ENCODE measurements around the gene SRSF7.

- TF ChIP-seq CTCF (IDR thresholded peaks at IDR 0.05; ENCODE audit: extremely low read depth in 1 of 2, insufficient read depth in 1 of 2, low read depth in 1 of 2, low read length in 2 of 2) = peak; percentile 12 to 29
- TF ChIP-seq POLR2AphosphoS5 (IDR thresholded peaks at IDR 0.05; ENCODE audit: insufficient read depth, low read depth, low read length) = no peak
- TF ChIP-seq POLR2A (IDR thresholded peaks at IDR 0.05; ENCODE audit: low read depth, low read length) = peak; percentile 13
- TF ChIP-seq EZH2 (IDR thresholded peaks at IDR 0.05; ENCODE audit: borderline replicate concordance, low read depth, low read length, severe bottlenecking) = no peak
- TF ChIP-seq, protein P1, sequence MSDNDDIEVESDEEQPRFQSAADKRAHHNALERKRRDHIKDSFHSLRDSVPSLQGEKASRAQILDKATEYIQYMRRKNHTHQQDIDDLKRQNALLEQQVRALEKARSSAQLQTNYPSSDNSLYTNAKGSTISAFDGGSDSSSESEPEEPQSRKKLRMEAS (IDR thresholded peaks at IDR 0.05; ENCODE audit: insufficient read depth, insufficient read length) = no peak
- no peak for TF ChIP-seq JUN (IDR thresholded peaks at IDR 0.05; ENCODE audit: borderline replicate concordance, insufficient read depth, insufficient read length, low read depth)
- no peak for TF ChIP-seq FOS (IDR thresholded peaks at IDR 0.05; ENCODE audit: borderline replicate concordance, insufficient read depth, low read length)
- TF ChIP-seq GATA2 (IDR thresholded peaks at IDR 0.05; ENCODE audit: insufficient read depth, insufficient read length, low read depth, low read length) = no peak
- no peak for TF ChIP-seq MYC (IDR thresholded peaks at IDR 0.05; ENCODE audit: low read depth, low read length)
These were observed 10.1 kb downstream of the SRSF7 start for GRCh38 chr2:38740851-38741731.

All from endothelial cell of umbilical vein (primary cell).